GM19351 (cell line): ENCODE data around the gene ENDOU.

ENCODE experiments used
- ATAC-seq: cut with Tn5 transposase; IDR thresholded peaks from one replicate; pipeline ENCODE4 v1.9.1; 2021; ENCODE audit warnings: mild to moderate bottlenecking, moderate library complexity; ENCODE audit not compliant: unreplicated experiment

The ENDOU gene

DNA sequence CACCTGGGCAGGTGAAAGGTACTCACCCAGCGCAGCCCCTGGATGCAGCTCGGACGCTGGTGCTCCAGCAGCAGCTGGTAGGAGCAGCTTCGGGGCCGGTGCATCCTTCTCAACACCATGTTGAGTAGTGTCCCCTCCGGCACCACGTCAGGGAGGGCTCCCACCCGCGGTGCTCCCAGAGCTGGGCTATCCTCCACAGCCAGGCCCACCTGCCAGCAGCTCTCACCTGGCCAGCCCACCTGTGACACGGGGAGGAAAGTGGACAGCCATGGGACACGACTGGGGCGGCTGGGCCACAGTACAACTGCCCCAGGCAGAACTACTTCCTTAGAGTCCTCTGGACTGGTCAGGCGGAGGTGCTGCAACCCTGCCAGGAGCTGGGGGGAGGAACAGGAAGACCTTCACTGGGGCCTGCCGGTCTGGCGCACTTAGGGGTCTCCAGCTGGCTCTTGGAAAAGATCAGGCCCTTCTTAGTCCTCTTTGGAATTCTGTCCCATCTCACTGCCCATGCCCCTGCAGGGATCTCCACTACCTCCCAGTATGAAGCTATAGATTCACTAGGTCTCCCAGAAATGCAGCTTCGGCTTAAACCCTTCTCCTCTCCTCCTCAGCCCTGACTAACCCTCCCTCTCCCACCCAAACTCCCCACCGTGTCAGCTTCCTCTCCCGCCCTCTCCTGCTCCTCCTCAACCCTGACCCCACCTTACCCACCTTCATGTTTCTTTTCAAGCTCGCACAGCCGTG is 32.7 kb upstream of the ENDOU start:
- no peak for ATAC-seq

DNA sequence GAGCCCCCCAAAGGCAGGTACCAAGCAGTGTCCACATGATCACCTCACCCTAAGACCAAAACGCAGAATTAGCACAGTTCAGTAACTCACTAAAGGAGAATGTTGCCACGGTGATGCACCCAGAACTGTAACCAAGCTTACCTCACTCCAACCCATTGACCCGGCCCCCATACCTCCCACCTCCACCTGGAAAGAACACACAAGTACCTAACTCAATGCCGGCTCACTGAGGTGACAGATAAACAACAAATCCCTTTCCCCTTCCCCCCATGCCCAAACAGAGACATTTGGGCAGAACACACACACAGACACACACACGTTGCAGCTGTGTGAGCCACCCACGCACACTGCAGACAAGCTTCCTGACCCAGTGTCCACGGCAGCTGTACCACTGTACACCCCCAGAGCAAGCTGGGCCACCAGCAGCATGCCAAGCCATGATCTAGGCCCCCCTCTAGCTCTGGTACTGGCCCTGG is 32.1 kb upstream of the ENDOU start:
- no peak for ATAC-seq

DNA sequence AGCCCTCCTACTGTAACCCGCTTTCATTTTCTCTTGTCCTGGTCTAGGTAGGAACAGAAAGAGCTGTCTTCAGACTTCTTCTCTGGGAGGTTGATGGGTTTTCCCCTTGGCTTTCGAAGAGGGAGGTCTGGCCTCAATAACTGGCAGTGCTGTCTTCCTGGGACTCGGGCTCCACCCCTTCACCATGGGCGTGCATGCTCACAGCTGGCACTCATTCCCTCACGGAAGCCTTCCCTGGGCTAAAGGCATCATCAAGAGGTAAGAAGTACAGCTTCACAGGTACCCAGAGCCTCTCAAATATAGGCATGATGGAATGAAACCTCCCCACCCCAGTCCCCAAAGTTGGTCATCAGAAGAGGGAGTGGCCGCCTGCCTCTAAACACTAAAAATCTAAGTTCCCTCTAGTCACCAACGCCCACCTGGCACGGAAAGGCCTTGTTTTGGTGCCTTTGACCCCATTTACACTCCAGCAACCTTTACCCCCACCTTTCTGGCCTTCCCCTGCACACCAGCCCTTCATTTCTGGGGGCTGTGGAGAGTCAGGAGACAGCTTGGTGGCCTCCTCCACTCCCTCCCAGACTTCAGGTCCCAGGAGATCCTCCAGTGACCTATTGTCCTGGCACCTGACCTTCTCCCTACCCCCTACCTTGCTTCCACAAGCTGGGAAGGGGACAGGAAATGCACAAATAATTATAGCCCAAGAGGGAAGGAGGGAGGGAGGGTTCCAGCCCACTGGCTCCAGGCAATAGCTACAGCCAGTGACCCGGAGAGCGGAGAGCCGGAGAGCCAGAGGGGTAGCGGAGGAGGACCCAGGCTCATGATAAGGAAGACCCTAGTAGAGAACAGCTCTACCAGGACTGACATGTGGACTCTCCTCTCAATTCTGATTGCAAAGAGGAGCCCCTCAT is 30.6 kb upstream of the ENDOU start:
- peak; percentile 71 for ATAC-seq

DNA sequence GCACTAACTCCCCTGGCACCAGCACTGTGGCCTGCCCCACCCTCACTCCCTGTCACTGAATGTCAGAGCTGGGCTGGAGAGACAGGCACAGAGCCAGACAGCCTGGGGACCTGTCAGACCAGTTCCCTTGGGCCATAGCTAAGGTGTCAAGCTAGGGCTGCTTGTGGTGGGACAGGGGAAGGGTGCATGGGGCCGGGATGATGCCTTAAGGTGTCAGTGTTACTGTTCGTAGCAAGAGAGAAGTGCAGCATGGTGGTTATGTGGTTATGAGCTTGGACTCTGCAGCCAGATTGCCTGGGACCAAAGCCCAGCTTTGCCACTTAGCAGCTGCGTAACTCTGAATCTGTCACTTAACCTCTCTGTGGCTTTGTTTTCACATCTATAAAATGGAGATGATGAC is 29.6 kb upstream of the ENDOU start:
- peak; percentile 19 for ATAC-seq

DNA sequence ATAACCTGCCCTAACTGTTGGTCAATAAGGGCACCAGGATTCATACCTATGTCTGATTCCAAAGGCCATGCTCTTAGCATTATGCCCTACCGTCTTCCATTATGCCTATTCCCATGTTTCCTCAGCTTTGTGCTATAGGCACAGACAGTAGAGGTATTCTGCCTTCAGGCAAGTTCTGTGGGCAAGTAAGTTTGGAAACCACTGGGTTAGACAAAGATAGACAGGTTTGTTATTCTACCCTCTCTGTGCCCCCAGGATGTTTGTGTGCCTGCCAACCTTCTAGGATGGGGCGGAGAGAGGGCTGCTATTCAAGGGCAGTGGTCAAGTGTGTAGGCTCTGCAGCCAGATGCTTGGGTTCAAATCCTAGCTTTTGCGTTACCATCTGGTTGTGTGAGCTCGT is 28.8 kb upstream of the ENDOU start:
- ATAC-seq = no peak

DNA sequence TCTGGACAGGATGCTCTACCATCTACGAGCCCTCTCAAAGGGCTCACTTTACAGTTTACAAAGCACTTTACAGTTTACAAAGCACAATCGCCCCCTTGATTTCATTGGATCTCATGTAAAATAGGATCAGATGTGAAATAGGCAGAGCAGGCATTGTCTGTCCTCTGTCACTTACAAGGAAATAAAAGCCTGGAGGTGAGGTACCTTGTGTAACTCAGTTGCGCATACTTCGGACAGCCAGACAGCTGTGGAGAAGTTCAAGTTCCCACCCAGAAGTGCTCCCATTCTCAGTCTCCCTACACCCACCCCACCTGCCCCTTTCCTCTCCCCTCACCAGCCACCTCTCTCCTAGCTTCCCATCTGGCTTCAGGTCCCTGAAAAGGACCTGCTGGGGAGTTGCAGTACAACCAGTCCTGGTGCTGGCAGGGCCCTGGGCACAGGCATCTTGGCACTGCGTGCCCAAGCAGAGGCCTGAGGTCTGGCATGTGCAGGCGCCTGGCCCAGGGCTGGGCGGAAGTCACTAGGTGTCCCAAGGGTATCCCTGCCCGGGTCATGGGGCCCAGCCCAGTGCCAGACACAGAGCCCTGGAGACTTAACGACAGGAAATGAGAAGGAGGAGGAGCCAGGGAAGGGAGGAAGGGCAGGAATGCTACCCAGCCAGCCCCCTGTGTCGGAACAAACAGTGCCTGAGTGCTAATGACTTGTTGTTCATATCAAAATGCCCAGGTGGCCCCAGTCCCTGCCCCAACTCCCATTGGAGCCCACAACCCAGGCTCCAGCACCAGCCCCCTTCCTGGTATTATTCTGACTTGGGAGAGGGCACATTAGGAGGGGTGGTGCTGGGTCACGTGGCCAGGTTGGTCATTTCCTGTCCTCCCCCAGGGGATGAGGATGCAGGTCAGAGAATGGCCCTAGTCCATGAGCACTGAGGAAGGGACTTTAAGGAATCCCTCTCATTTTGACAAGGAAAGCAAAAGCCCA is 28.0 kb upstream of the ENDOU start:
- no peak for ATAC-seq

DNA sequence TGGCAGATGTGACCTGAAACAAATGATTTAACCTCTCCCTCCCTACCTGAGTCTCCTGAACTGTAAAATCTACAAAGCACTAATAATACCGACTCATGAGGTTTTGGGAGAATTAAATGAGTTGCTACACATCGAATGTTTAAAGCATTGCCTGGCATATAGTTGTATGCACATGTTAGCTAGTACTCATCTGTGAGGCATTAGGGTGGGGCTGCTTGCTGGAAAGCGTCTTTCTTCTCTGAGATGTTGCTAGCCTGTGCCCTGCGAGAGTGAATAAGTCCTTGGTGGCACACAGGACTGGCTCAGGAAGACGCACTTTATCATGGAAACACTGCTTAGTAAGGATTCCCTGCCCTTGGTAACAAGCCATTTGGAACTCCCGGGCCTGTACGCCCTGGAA is 27.3 kb upstream of the ENDOU start:
- ATAC-seq = no peak

DNA sequence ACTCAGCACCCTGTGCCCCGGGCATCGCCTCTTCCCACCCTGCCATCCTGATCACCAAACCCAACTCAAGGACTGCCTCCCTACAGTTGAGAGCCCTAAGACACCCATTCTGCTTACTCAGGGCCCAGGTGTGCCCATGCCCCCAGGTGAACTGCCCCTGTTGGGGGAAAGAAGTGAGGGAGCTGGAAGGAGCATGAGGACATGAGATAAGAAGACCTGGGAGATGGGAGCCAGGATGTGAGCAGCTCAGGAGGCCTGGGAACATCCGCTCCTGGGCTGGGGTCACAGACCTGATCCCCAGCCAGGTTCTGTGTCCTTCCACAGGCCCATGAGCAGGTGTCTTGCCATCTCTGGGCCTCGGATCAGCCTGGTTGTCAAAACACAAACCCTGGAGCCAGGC is 26.8 kb upstream of the ENDOU start:
- no peak for ATAC-seq

DNA sequence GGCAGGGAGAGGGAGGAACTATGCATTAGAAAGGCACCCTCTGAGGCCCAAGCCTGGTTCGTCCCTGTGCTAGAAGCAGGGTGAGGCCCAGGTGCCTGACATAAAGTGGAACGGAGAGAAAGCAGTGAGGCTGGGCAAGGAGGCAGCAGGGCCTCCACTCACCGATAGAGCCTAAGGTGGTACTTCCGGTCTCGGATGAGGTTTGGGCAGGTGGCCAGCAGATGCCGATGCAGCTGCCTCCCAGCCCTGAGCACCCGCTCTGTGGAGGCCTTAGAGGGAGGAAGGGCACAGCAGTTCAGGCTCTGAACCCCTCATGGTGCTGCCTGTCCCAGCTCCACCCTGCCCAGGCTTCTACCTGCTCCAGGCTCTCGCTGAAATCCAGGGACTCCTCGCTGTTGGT is 26.3 kb upstream of the ENDOU start:
- ATAC-seq = no peak

DNA sequence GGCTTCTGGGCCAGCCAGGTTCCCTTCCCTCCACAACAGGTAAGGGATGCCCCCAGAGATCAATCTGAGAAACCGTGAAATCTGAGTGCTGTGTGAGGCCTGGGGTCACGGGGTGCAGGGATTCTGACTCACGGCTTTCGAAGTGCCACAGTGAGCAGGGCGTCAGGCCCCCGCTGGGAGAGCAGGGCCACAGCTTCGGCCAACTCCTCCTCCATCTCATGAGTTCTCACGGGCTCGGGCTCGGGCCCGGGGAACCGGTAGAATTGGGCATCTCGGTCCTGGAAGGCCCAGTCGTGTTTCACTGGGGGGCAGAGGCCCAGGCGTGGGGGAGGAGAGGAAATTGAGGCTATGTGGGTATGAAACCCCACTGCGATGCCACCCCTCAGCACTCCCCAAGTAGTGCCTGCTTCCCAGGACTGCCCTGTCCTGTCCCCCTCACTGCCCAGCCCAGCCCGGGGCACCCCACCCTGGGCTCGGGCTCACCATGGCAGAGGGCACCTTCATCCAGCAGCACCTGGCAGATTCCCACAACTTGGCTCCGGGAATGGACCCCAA is 25.7 kb upstream of the ENDOU start:
- no peak for ATAC-seq

DNA sequence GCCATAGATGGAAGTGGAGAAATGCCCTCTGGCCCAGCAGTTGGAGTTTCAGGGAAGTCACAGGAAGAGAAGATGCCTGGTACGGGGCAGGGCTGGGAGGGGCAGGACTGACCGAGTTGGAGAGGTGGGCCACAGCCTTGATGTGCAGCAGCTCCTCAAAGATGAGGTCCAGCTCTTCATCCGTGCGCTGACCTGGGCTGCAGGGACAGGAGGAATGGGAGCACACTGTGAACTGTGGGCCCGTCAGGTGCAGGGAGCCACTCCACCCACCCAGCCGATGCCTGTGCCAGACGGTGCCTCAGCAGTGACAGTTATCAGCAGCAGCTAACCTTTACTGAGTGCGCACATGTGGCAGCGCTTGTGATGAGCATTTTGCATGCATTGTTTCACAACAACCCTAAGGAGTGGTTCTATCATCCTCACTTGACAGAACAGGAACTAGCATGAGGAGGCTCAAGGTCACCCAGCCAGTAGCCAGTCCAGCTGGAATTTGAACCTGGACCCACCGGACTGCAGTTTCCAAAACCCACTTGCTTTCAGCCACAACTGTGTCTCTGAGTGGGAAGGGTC is 25.0 kb upstream of the ENDOU start:
- ATAC-seq = no peak

DNA sequence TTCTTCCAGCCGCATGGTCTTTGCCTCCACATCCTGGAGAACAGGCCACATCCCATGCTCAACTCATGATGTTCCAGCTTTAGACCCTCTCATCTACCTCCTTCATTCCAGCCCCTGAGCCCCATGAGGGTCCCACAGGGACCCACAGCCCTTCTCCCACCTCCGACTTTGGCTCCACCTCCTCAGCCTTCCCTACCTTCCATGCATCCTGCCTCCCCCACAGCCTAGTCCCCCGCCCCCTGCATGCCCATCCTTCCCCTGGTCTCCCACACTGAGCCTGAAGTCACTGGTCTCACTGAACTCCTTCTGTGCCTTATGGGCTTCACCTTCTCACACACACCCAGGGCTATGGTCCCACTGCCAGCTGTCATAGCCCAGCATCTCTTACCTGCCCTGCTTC is 23.6 kb upstream of the ENDOU start:
- ATAC-seq = no peak

DNA sequence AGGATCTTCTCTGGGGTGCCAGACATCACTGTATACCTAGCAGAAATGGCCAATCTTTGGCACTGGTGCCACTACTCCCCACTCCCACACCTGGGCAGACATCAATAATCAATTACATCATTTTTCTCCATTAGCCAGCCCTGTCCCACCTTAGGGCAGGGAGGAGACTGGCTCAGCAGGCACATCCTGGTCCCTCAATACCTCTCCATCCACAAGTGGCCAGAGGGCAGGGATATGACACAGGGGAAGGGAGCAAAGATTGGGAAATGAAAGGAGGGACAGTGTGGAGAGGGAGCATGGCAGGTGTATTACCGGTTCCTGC is 23.2 kb upstream of the ENDOU start:
- no peak for ATAC-seq

DNA sequence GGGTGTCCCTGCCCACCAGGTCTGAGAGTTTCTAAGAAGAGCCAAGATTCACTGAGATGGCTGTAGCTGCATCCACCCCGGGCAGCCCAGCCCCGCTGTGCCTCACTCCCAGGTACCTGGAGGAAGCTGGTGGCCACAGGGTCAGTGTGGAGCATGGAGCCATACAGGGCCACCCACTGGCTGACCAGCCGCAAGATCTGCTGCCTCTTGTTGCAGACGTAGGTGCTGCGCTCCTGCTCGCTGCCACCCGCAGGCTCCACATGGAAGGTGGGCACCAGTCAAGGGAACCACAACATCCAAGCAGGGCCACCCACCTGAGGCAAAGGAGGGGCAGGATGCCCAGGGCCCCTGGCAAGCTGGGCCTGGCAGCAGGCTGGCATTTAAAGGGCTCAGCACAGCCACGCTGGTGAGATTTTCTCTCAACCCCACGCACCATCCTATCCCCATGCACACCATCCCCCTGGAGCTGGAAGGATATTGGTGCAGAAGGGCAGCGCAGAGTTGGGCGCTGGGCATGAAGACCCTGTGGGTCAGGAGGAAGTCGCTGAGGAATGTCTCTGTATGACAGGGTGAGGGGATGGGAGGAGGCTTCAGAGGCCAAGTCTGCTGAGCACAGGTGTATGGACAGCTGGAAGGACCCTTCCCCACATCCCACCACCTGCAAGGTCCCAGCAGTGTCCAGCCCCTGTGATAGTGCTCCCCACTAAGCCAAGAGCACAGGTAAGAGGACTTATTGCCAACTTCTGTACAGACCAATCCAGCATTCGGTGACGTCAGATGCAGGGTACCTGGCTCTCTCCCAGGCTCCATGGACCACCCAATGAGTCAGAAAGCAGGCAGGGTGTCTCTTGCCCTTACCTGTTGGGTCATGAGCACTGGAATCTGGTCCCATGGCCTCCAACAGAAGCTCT is 22.6 kb upstream of the ENDOU start:
- no peak for ATAC-seq

DNA sequence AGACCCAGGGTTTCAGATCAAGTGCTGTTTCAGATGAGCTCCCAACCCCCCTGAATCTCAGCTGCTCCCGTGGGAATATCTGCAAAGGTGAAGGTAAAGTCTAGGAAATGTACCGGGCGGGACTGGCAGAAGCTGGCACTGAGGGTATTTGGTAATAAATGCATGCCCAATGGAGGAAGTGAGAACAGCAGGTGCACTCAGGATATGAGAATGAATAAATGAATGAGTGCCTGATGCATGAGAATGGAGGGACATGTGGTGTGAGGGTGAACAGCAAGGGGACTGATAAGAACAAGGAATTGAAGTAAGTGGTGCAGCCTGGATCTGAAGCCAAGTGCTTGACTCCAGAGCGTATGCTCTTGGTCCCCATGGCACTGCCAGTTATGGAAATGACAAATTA is 21.8 kb upstream of the ENDOU start:
- ATAC-seq = no peak

DNA sequence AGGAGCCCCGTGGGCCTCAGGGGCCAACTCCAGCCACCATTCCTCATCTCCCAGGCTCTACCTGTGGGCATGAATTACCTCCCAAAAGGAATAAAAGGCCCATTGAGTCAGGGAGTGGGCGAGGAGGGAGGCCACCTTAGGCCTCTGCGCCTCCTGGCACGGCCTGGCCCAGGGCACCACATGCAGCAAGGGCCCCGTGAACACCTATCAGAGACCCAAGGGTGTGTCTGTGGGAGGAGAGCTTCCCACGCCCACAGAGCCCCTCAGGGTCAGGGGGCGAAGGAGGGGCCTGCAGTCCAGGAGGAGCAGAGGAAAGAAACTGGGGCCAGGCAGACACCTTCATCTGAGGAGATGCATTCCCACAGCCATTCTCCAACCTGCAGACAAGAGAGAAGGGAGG is 21.2 kb upstream of the ENDOU start:
- ATAC-seq = no peak

DNA sequence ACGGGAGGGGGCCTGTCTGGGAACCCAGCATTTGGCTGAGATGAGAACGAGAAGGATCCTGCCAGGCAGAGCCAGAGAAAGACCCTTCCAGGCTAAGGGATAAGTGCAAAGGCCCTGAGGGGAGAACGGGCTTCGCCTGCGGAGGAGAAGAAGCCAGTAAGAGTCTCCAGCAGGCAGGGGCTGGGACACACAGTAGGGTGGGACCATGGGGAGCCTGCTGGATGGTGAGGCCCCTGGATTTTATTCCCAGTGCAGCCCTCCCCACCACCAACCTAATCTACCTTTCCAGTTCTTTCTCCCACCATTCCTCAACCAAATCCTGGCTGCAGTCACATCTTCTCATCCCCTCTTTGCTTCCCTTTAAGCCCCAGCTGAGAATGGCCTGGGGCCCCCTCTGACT is 20.8 kb upstream of the ENDOU start:
- ATAC-seq = no peak

DNA sequence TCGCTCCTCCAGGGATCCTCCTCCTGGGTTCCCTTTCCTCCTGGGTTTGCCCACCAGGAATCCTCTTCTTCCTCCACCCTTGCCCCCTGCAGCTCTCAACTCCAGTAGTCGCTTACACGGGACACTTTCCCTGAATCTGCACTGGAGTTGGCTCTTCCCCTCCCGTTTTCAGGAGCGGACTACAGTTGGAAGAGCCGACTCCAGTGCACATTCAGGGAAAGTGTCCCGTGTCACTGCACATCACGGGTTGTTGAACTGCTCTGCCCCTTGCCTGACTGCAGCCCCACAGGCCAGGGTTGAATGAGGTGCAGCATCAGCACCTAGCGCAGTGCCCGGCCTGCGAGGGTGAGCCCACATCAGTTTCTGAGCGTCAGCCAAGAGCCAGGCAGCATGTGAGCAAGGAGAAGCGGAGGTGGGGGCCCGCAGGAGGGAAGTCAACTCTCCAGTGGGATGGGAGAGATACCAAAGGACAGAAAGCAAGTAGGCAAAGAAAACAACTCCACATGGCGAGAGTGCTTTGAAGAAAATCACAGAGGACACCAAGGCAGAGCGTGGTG is 20.3 kb upstream of the ENDOU start:
- no peak for ATAC-seq

DNA sequence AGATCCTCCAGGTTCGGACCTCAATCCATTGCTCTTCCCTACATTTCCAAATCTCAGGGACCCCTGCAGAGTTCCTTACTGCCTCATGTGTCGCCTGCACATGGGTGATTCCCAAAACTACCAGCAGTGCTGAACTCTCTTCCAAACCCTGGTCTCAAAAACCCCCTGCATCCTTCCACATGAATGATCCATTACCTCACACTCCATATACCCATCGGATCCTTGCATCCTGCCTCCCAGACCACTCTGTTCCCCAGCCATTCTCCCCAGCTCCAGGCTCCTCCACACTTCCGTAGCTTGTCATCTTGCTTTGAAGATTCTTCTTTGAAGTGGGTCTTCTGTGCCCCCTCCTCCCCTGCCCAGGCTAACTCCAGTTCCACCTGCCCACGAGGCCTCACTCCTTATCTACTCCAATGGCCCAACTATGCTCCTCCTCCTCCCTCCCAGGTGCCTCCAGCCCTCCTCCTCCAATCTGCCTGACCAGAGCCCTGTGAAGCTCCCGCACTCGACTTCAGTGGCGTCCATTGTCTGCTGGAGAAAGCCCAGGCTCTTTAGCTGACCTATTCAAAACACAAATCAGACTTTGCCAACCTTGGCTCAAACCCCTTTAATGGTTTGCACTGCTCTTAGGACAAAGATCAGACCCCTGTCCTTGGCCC is 19.6 kb upstream of the ENDOU start:
- ATAC-seq = no peak
